Measurements from ENCODE around the gene ARSG. TPM values are rescaled to one million over a fixed set of nuclear protein-coding genes. Genes with fewer than 3 reads are reported as not detected.

The ARSG gene
- total and polyA plus RNA-seq, 5 experiments from 2014 or later, result 10.4 to 15.1 (median 12.9) TPM

DNA sequence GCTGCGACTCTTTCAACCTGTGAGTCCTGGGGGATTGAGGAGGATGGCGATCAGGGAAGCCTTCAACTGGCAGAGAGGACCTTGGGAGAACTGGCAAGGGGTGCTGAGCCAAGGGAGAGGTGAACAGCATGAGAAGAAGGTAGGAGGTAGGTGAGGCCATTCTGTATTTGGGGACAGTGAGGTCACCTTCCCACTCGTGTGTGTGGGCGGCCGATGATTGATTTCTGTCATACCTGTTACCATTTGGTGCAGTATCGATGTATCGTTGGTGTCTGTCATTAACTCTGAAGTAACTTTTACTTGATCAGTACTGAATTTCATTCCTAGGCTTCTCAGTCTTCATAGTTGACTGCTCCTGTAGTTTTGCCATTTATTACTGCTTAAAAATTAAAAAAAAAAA is 3.8 kb downstream of the ARSG start:
- H3K27ac Mint-ChIP-seq, result peak overlapping the region in 6 of 10 donors; percentile 15 to 87 (median 66)
- POLR2A ChIA-PET, result interaction anchor here (2.3 kb wide), 1 partner anchor 20 kb away, joined by 8 read pairs; no protein-coding TSS in a partner anchor
- no peaks in the 10 kb centered on the region for H3K27me3 Mint-ChIP-seq
- no peaks in the 10 kb centered on the region for H3K36me3 Mint-ChIP-seq
- no peaks in the 10 kb centered on the region for H3K9me3 Mint-ChIP-seq
- peak overlapping the region in 6 of 10 donors; percentile 7 to 76 (median 54) for H3K4me3 Mint-ChIP-seq
- ATAC-seq (no peak), DNase-seq (no peak)
- peaks cover 26 to 69% (median 63%) of the 10 kb centered on the region in 4 donors for H3K4me1 Mint-ChIP-seq

DNA sequence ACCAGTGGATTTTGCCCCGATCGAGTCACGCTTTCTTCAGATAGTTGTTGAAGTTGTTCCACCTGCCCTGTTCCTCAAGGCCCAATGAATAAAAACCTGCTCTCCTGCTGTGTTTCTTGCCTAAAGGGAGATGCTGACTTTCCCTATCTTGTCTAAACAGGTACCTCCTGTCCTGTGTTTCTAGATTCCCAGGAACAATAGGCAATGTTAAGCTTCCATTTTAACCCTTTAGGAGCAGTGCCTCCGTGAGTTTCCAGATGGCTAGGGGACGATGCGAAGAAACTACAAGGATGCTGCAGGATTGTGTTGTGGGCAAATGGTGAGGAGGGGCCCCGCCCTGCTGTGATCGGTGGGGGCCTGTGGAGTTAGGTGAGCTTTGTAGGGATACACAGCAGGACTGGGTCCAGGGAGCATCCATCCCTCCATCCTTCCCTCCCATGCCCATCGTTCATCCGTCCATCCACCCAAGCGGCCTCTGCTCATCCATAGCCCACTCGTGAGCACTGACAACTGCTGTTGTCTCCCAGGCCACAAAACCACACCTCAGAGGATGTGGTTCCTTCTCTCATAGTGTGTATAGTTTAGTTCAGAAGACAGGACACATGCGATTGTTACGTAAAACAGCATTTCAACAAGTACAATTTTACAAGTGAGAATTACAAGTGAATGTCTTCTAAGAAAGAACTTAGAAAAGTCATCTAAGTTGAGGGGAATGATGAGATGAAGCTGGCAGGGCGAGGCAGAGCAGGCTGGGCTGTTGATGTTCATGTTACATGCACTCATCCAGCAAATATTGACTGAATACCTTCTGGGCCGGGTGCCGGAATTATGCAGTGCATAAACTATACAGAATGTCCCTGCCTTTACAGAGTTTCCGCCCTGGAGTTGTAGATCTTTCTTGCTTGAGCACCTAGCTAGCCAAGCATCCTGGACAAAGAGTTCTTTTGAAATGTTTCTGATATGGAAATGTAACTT is 5.2 kb downstream of the ARSG start:
- ATAC-seq, result peak; percentile 53 to 70
- Mint-ChIP-seq H3K27ac (peak overlapping the region; percentile 61 to 96 (median 91)), H3K27me3 (no peaks in the 10 kb centered on the region), H3K9me3 (no peaks in the 10 kb centered on the region), H3K36me3 (no peaks in the 10 kb centered on the region), H3K4me1 (peaks cover 23 to 73% (median 60%) of the 10 kb centered on the region in 4 donors), H3K4me3 (peak overlapping the region; percentile 58 to 88 (median 80))
- POLR2A ChIA-PET, result interaction anchor here (0.9 to 2.3 kb wide), 16 partner anchors 11 to 164 kb away, joined by 3 to 14 read pairs (median 4); partner anchors contain the start of gene AMZ2
- DNase-seq, result peak; percentile 28 to 93 (median 72)

DNA sequence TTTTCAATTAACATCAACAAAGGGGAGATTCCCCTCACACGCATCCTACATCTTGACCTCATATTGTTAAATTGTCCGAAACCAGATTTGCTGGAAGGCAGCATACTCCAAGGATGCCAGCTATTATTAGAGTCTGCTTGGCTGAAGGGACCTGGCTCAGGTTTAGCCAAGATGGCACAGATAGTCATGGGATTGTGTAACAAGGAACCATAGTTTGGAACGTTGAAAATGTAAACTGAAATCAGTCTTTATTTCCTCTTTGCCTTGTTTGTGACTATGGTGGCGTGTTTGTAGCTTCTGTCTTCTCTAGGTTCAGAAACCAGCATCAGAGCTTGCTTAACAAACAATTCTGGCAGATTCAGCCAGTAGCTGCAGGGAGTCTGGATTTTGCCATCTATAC is 5.9 kb downstream of the ARSG start:
- ATAC-seq (no peak), DNase-seq (no peak)
- POLR2A ChIA-PET, result interaction anchor here (0.6 to 2.3 kb wide), 12 partner anchors 13 to 164 kb away, joined by 3 to 14 read pairs (median 4); partner anchors contain the start of gene AMZ2
- H3K4me1 Mint-ChIP-seq, result peaks cover 21 to 79% (median 62%) of the 10 kb centered on the region in 4 donors
- H3K9me3 Mint-ChIP-seq, result no peaks in the 10 kb centered on the region
- no peaks in the 10 kb centered on the region for H3K36me3 Mint-ChIP-seq
- H3K27ac Mint-ChIP-seq, result peak overlapping the region; percentile 61 to 96 (median 91)
- H3K27me3 Mint-ChIP-seq, result no peaks in the 10 kb centered on the region
- peak overlapping the region; percentile 58 to 88 (median 80) for H3K4me3 Mint-ChIP-seq

DNA sequence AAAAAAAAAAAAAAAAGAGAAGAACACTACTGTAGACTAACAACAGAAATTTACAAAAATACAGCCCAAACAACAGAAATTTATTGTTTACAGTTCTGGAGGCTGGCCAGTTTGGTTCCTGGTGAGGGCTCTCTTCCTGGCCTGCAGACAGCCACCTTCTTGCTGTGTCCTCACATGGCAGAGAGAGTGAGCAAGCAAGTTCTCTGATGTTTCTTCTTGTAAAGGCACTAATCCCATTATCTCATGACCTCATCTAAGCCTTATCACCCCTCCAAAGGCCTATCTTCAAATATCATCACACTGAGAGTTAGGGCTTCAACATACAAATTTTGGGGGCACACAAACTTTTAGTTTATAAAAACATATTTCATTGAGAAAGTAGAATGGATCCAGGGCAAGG is 7.3 kb downstream of the ARSG start:
- H3K4me1 Mint-ChIP-seq, result peaks cover 18 to 76% (median 54%) of the 10 kb centered on the region in 4 donors
- H3K4me3 Mint-ChIP-seq, result peak overlapping the region in 1 of 10 donors; percentile 13
- H3K9me3 Mint-ChIP-seq, result no peaks in the 10 kb centered on the region
- no peaks in the 10 kb centered on the region for H3K36me3 Mint-ChIP-seq
- DNase-seq (no peak), ATAC-seq (no peak)
- POLR2A ChIA-PET, result interaction anchor here (0.6 kb wide), 1 partner anchor 131 kb away, joined by 4 read pairs; no protein-coding TSS in a partner anchor
- H3K27ac Mint-ChIP-seq, result peak overlapping the region in 8 of 10 donors; percentile 21 to 90 (median 50)
- no peaks in the 10 kb centered on the region for H3K27me3 Mint-ChIP-seq

DNA sequence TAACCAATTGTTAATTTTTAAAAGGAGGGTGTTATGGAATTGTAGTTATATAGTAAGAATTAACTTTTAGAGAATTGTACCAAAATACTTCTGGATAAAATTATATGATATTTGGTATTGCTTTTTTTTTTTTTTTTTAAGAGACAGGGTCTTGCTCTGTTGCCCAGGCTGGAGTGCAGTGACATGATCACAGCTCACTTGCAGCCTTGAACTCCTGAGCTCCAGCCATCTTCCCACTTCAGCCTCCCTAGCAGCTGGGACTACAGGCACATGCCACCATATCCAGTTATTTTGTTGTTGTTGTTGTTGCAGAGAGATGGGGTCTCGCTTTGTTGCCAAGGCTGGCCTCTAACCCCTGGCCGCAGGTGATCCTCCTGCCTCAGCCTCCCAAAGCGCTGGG is 8.5 kb downstream of the ARSG start:
- ATAC-seq, result no peak
- H3K36me3 Mint-ChIP-seq, result no peaks in the 10 kb centered on the region
- H3K27ac Mint-ChIP-seq, result peak overlapping the region in 1 of 10 donors; percentile 4

DNA sequence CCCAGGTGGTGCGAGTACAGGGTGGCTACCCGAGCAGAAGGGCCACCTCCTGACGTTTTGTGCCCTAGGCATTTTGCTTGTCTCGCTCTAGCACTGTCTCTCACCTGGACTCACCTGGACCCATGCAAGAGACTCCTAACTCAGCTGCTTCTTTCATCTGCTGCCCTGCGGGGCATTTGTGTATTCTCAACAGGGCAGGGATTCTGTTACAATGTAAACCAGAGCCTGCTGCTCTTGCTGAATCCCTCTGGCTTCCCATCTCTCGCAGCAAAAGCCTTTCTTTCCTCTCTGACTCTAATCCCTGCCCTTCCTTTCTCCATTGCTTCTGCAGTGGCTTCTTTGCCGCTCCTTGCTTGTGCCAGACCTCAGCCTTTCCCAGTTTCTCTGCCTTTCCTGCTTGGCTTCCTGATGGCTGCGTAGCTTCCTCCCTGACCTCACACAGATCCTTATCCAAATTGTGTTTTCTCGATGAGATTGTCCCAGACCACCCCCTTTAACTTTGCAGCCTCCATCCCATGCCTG is 10.2 kb downstream of the ARSG start:
- Mint-ChIP-seq H3K9me3 (no peaks in the 10 kb centered on the region), H3K4me1 (peaks cover 8 to 57% (median 34%) of the 10 kb centered on the region in 4 donors), H3K27me3 (no peaks in the 10 kb centered on the region), H3K36me3 (no peaks in the 10 kb centered on the region), H3K27ac (peak overlapping the region in 6 of 10 donors; percentile 30 to 90 (median 44)), H3K4me3 (no peak overlapping the region)
- no peak for ATAC-seq
- DNase-seq, result no peak
- POLR2A ChIA-PET, result interaction anchor here (1.0 to 4.3 kb wide), 2 partner anchors 10 to 13 kb away, joined by 3 to 30 read pairs; partner anchors contain the start of genes ARSG and SLC16A6

More for the DNA sequence above, 8.5 kb downstream of the ARSG start:
- Mint-ChIP-seq H3K4me1 (peaks cover 14 to 66% (median 43%) of the 10 kb centered on the region in 4 donors), H3K27me3 (no peaks in the 10 kb centered on the region), H3K9me3 (no peaks in the 10 kb centered on the region), H3K4me3 (peak overlapping the region in 1 of 10 donors; percentile 19)
- DNase-seq, result no peak
- POLR2A ChIA-PET, result interaction anchor here (4.3 kb wide), 1 partner anchor 8 kb away, joined by 30 read pairs; the partner anchor contains the start of genes ARSG and SLC16A6

DNA sequence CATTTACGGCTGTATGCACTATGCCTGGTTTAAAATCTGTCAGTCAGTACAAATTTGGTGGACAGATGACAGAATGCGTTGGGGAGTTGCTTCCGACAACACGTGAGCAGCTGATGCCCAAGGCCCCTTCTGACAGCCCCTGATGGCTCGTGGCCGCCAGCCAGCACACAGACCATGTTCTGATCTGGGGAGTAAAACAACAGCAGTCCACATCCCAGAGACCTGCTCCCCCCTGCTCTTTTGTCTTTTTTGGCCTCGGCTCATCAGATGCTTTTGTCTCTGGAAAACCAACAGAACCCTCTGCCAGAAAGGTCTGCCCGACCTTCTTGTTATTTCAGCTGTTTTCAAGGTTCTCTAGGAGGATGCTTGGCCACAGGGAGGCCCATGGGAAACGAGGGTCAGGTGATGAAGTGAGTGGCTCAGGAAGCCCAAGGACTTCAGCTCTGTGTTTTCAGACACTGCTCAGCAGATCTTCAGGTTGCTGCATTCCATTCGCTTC is 10.8 kb downstream of the ARSG start:
- peak overlapping the region in 3 of 10 donors; percentile 54 to 90 (median 80) for H3K27ac Mint-ChIP-seq
- no peaks in the 10 kb centered on the region for H3K9me3 Mint-ChIP-seq
- peaks cover 5 to 57% (median 30%) of the 10 kb centered on the region in 4 donors for H3K4me1 Mint-ChIP-seq
- POLR2A ChIA-PET, result interaction anchor here (4.3 kb wide), 1 partner anchor 11 kb away, joined by 30 read pairs; the partner anchor contains the start of genes ARSG and SLC16A6
- peak overlapping the region in 1 of 10 donors; percentile 41 for H3K4me3 Mint-ChIP-seq
- no peaks in the 10 kb centered on the region for H3K27me3 Mint-ChIP-seq
- H3K36me3 Mint-ChIP-seq, result no peaks in the 10 kb centered on the region
- ATAC-seq, result no peak
- DNase-seq, result no peak

DNA sequence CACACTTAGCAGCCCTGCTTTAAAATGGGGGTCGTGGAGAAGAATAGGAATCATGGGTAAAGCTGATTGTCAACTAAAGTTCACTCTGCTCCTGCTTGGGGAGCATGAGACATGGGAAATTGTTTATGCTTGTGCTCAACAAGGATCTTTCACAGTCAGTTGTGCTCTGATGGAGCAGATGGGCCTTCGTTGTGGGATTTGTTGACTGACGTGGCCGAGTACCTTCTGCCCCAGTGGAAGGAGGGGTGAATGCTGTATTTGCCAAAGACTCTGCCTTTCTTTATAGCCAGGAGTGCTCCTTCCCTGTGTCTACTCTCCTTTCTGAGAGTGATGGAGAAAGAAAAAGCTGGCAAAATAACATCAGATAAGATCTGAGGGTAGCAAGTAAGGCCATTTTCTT is 11.4 kb downstream of the ARSG start:
- POLR2A ChIA-PET, result interaction anchor here (4.3 kb wide), 1 partner anchor 11 kb away, joined by 30 read pairs; the partner anchor contains the start of genes ARSG and SLC16A6
- DNase-seq, result no peak
- Mint-ChIP-seq H3K4me3 (no peak overlapping the region), H3K9me3 (no peaks in the 10 kb centered on the region), H3K27me3 (no peaks in the 10 kb centered on the region), H3K36me3 (peaks cover 0 to 5% (median 3%) of the 10 kb centered on the region in 3 donors), H3K27ac (peak overlapping the region in 2 of 10 donors; percentile 54 to 80), H3K4me1 (peaks cover 5 to 57% (median 29%) of the 10 kb centered on the region in 4 donors)
- no peak for ATAC-seq

DNA sequence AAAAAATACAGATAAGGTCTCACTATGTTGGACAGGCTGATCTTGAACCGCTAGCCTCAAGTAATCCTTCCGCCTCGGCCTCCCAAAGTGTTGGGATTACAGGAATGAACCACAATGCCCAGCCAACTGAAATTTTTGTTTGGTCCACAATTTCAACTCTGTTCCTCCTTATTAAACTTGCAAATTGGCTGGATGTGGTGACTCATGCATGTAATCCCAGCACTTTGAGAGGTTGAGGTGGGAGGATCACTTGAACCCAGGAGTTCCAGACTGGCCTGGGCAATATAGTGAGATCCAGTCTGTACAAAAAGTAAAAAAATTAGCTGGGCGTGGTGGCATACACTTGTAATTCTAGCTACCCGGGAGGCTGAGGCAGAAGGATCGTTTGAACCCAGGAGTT is 13.4 kb downstream of the ARSG start:
- Mint-ChIP-seq H3K27me3 (no peaks in the 10 kb centered on the region), H3K27ac (no peak overlapping the region)
- no peak for ATAC-seq

DNA sequence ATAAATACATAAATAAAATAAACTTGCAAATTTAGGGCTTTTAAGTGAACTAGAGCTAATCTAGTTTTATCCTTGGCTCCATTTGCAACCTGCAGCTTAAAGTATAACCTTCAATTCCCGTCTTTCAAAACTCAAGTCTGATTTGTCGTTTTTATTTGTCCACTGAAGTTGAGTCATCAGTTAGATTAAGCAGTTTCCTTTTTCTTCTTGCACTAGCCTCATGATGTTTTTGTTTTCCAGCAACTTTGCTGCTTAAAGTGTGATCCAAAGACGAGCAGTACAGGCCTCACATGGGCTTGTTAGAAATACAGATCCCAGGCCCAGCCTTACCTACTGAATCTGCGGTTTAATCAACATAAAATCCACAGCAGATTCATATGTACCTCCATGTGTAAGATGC is 13.8 kb downstream of the ARSG start:
- POLR2A ChIA-PET, result interaction anchor here (0.6 to 4.2 kb wide), 2 partner anchors 10 to 14 kb away, joined by 4 to 14 read pairs; partner anchors contain the start of genes ARSG and SLC16A6
- Mint-ChIP-seq H3K27me3 (no peaks in the 10 kb centered on the region), H3K4me1 (peaks cover 8 to 48% (median 28%) of the 10 kb centered on the region in 4 donors), H3K36me3 (peaks cover 0 to 9% (median 3%) of the 10 kb centered on the region in 3 donors), H3K9me3 (no peaks in the 10 kb centered on the region), H3K4me3 (no peak overlapping the region), H3K27ac (peak overlapping the region in 1 of 10 donors; percentile 13)
- ATAC-seq (no peak), DNase-seq (no peak)

More for the DNA sequence above, 13.4 kb downstream of the ARSG start:
- H3K36me3 Mint-ChIP-seq, result peaks cover 0 to 9% (median 3%) of the 10 kb centered on the region in 3 donors
- no peak overlapping the region for H3K4me3 Mint-ChIP-seq
- H3K4me1 Mint-ChIP-seq, result peaks cover 8 to 50% (median 25%) of the 10 kb centered on the region in 4 donors
- H3K9me3 Mint-ChIP-seq, result no peaks in the 10 kb centered on the region
- DNase-seq, result no peak
- POLR2A ChIA-PET, result interaction anchor here (4.2 kb wide), 1 partner anchor 13 kb away, joined by 14 read pairs; the partner anchor contains the start of genes ARSG and SLC16A6

DNA sequence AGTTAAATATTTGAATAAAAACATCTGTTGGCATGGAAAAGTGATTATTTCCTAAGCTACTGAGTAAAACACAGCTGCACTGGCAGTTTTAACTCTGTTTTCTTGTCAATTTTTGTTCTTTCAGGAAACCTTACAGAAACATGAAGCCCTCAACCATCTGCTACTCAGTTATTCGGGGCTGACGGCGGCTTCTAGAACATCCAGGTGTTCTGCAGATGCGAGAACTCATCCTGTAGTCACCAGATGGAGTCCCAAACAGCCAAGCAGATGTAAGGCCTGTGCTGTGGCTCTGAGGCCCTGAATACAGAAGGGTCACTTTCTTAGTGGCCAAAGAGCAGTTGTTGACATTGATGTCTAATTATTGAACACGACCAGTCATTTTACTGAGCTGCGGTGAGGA is 15.5 kb downstream of the ARSG start:
- POLR2A ChIA-PET, result interaction anchor here (4.2 kb wide), 1 partner anchor 15 kb away, joined by 14 read pairs; the partner anchor contains the start of genes ARSG and SLC16A6
- peaks cover 17 to 54% (median 39%) of the 10 kb centered on the region in 4 donors for H3K4me1 Mint-ChIP-seq
- no peak for ATAC-seq

More for the DNA sequence above, 15.5 kb downstream of the ARSG start:
- Mint-ChIP-seq H3K27ac (peak overlapping the region in 1 of 10 donors; percentile 50), H3K27me3 (no peaks in the 10 kb centered on the region), H3K9me3 (no peaks in the 10 kb centered on the region), H3K4me3 (no peak overlapping the region), H3K36me3 (peaks cover 0 to 9% (median 3%) of the 10 kb centered on the region in 3 donors)
- DNase-seq, result no peak

Measured in naive thymus-derived CD8-positive, alpha-beta T cell (primary cell).